Measurements from ENCODE around the gene PKDCC. TPM values are rescaled to one million over a fixed set of nuclear protein-coding genes. Genes with fewer than 3 reads are reported as not detected.

Gene PKDCC
- total RNA-seq, 3 donors from 2014 or later (not counting 1 experiment from before 2014, with no cell fraction given) = 0.50 TPM; not detected in 2

GRCh38 chr2:42072349-42073118 is 24.7 kb downstream of the PKDCC start:
- intact Hi-C loops (cut with micrococcal nuclease) = no loop called here

GRCh38 chr2:42073739-42074503 is 26.1 kb downstream of the PKDCC start:
- WGBS (ENCODE audit: insufficient coverage) = 94% methylated on average over 2 of the region's 2 CpGs
- no peaks in the 10 kb centered on the region for H3K9me3 Mint-ChIP-seq
- peaks cover 0 to 6% of the 10 kb centered on the region in 2 donors for H3K4me1 Mint-ChIP-seq
- peaks cover 25 to 39% of the 10 kb centered on the region in 2 donors for H3K27me3 Mint-ChIP-seq (ENCODE audit: low read depth in 2 of 2)
- H3K4me3 Mint-ChIP-seq = no peak overlapping the region
- TF ChIP-seq CTCF (IDR thresholded peaks at IDR 0.05) = no peak
- no peaks in the 10 kb centered on the region for H3K27me3 ChIP-seq (ENCODE audit: control insufficient read depth, insufficient read depth, low read length)
- DNase-seq = no peak
- ATAC-seq = no peak
- H3K9me3 ChIP-seq (ENCODE audit: control insufficient read depth, insufficient read depth, low read length) = no peaks in the 10 kb centered on the region
- no peaks in the 10 kb centered on the region for H3K4me1 ChIP-seq (ENCODE audit: control insufficient read depth, insufficient read depth, low read length)
- no peak overlapping the region for H3K27ac Mint-ChIP-seq
- H3K36me3 Mint-ChIP-seq = no peaks in the 10 kb centered on the region
- H3K4me3 ChIP-seq (ENCODE audit: low read length) = no peak overlapping the region
- H3K27ac ChIP-seq (ENCODE audit: low read length) = no peak overlapping the region
- intact Hi-C loops (cut with micrococcal nuclease) = no loop called here
- H3K36me3 ChIP-seq (ENCODE audit: control insufficient read depth, insufficient read depth, low read length) = no peaks in the 10 kb centered on the region

More at GRCh38 chr2:42072349-42073118, 24.7 kb downstream of the PKDCC start:
- Mint-ChIP-seq H3K36me3 (no peaks in the 10 kb centered on the region), H3K9me3 (no peaks in the 10 kb centered on the region), H3K27ac (no peak overlapping the region), H3K4me1 (peaks cover 0 to 6% of the 10 kb centered on the region in 2 donors), H3K27me3 (ENCODE audit: low read depth in 2 of 2) (peaks cover 25 to 36% of the 10 kb centered on the region in 2 donors), H3K4me3 (no peak overlapping the region)
- DNase-seq = no peak
- Histone ChIP-seq H3K27ac (ENCODE audit: low read length) (no peak overlapping the region), H3K4me3 (ENCODE audit: low read length) (no peak overlapping the region), H3K9me3 (ENCODE audit: control insufficient read depth, insufficient read depth, low read length) (no peaks in the 10 kb centered on the region), H3K4me1 (ENCODE audit: control insufficient read depth, insufficient read depth, low read length) (no peaks in the 10 kb centered on the region), H3K36me3 (ENCODE audit: control insufficient read depth, insufficient read depth, low read length) (no peaks in the 10 kb centered on the region), H3K27me3 (ENCODE audit: control insufficient read depth, insufficient read depth, low read length) (no peaks in the 10 kb centered on the region)
- TF ChIP-seq CTCF (IDR thresholded peaks at IDR 0.05) = no peak
- no peak for ATAC-seq
- 84% methylated on average over 12 of the region's 13 CpGs for WGBS (ENCODE audit: insufficient coverage)

- peaks cover 0 to 6% of the 10 kb centered on the region in 2 donors for H3K4me1 Mint-ChIP-seq
- Histone ChIP-seq H3K27me3 (ENCODE audit: control insufficient read depth, insufficient read depth, low read length) (no peaks in the 10 kb centered on the region), H3K4me1 (ENCODE audit: control insufficient read depth, insufficient read depth, low read length) (no peaks in the 10 kb centered on the region), H3K9me3 (ENCODE audit: control insufficient read depth, insufficient read depth, low read length) (no peaks in the 10 kb centered on the region), H3K4me3 (ENCODE audit: low read length) (no peak overlapping the region), H3K27ac (ENCODE audit: low read length) (no peak overlapping the region), H3K36me3 (ENCODE audit: control insufficient read depth, insufficient read depth, low read length) (no peaks in the 10 kb centered on the region)
- no peak for ATAC-seq
- H3K27ac Mint-ChIP-seq = no peak overlapping the region
- no peak for DNase-seq
- TF ChIP-seq CTCF (IDR thresholded peaks at IDR 0.05) = no peak
- intact Hi-C loops (cut with micrococcal nuclease) = no loop called here
- H3K4me3 Mint-ChIP-seq = no peak overlapping the region
- no peaks in the 10 kb centered on the region for H3K9me3 Mint-ChIP-seq
- H3K36me3 Mint-ChIP-seq = no peaks in the 10 kb centered on the region
- H3K27me3 Mint-ChIP-seq (ENCODE audit: low read depth in 2 of 2) = peaks cover 26 to 39% of the 10 kb centered on the region in 2 donors
- WGBS (ENCODE audit: insufficient coverage) = 89% methylated on average over 2 of the region's 2 CpGs
Measured at GRCh38 chr2:42074661-42075060, 26.8 kb downstream of the PKDCC start.
